Measurements from ENCODE around the gene KLF5. TPM values are rescaled to one million over a fixed set of nuclear protein-coding genes. Genes with fewer than 3 reads are reported as not detected.
"Not testable (repeated sequence)": the region's sequence is repeated elsewhere in the genome, so short reads cannot be mapped to it uniquely, and the experiment has no call there.

The KLF5 gene
- 4.1 and 4.6 TPM in 2 replicates for total RNA-seq (2014; rRNA removed; shearing (Covaris generic))

- peak; percentile 91 for DNase-seq (ENCODE audit: low read depth)
Observed at GRCh38 chr13:73058736-73059459, at the start of gene KLF5. Gene KLF5 (plus strand): TSS chr13:73059005. CDS start chr13:73059328, 323 bp downstream.

GRCh38 chr13:73011751-73012150, 47.1 kb upstream of the KLF5 start:
- no peak for DNase-seq (ENCODE audit: low read depth)

- no peak for DNase-seq (ENCODE audit: low read depth)
Observed at GRCh38 chr13:73015805-73016204, 43.0 kb upstream of the KLF5 start.

GRCh38 chr13:73018336-73018735, 40.5 kb upstream of the KLF5 start:
- no peak for DNase-seq (ENCODE audit: low read depth)

GRCh38 chr13:73025217-73026012, 33.4 kb upstream of the KLF5 start:
- DNase-seq (ENCODE audit: low read depth), result no peak

GRCh38 chr13:73034901-73035300, 23.9 kb upstream of the KLF5 start:
- DNase-seq (ENCODE audit: low read depth), result no peak

- no peak for DNase-seq (ENCODE audit: low read depth)
Observed at GRCh38 chr13:73035660-73036059, 23.1 kb upstream of the KLF5 start.

- no peak for DNase-seq (ENCODE audit: low read depth)
Observed at GRCh38 chr13:73036566-73036965, 22.2 kb upstream of the KLF5 start.

- DNase-seq (ENCODE audit: low read depth), result no peak
Observed at GRCh38 chr13:73038064-73038463, 20.7 kb upstream of the KLF5 start.

GRCh38 chr13:73039201-73040108, 19.4 kb upstream of the KLF5 start:
- DNase-seq (ENCODE audit: low read depth), result no peak

GRCh38 chr13:73040484-73040883, 18.3 kb upstream of the KLF5 start:
- no peak for DNase-seq (ENCODE audit: low read depth)

GRCh38 chr13:73040968-73041596, 17.7 kb upstream of the KLF5 start:
- no peak for DNase-seq (ENCODE audit: low read depth)

- DNase-seq (ENCODE audit: low read depth), result no peak
Observed at GRCh38 chr13:73045031-73045430, 13.8 kb upstream of the KLF5 start.

- DNase-seq (ENCODE audit: low read depth), result not testable (repeated sequence)
Observed at GRCh38 chr13:73048615-73049014, 10.2 kb upstream of the KLF5 start.

GRCh38 chr13:73054712-73055111, 4.1 kb upstream of the KLF5 start:
- no peak for DNase-seq (ENCODE audit: low read depth)

GRCh38 chr13:73055813-73056564, 2.8 kb upstream of the KLF5 start:
- peak; percentile 83 for DNase-seq (ENCODE audit: low read depth)

- no peak for DNase-seq (ENCODE audit: low read depth)
Observed at GRCh38 chr13:73056565-73056962, 2.2 kb upstream of the KLF5 start.

- no peak for DNase-seq (ENCODE audit: low read depth)
Observed at GRCh38 chr13:73057284-73058063, 1.3 kb upstream of the KLF5 start.

GRCh38 chr13:73058064-73058313, 816 bp upstream of the KLF5 start:
- DNase-seq (ENCODE audit: low read depth), result no peak

GRCh38 chr13:73058432-73058735, 421 bp upstream of the KLF5 start:
- no peak for DNase-seq (ENCODE audit: low read depth)

Measured in RPMI7951 (cell line).